ENCODE measurements around the gene DIAPH2.

DIAPH2 gene

GRCh38 chrX:97315939-97316338 lies 631.3 kb downstream of the DIAPH2 start:
- no peak for DNase-seq

DNA sequence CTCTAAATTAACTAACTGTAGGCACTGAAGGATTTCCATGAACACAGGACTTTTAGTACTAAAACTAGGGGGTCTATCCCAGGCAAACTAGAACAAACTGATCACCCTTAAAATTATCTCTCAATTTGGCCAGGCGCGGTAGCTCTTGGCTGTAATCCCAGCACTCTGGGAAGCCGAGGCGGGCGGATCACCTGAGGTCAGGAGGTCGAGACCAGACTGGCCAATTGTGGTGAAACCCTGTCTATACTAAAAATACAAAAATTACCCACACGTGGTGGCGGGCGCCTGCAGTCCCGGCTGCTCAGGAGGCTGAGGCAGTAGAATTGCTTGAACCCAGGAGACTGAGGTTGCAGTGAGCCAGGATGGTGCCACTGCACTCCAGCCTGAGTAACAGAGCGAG lies 635.7 kb downstream of the DIAPH2 start:
- DNase-seq, result no peak

- no peak for DNase-seq
These were observed 637.8 kb downstream of the DIAPH2 start for GRCh38 chrX:97322401-97322800.

DNA sequence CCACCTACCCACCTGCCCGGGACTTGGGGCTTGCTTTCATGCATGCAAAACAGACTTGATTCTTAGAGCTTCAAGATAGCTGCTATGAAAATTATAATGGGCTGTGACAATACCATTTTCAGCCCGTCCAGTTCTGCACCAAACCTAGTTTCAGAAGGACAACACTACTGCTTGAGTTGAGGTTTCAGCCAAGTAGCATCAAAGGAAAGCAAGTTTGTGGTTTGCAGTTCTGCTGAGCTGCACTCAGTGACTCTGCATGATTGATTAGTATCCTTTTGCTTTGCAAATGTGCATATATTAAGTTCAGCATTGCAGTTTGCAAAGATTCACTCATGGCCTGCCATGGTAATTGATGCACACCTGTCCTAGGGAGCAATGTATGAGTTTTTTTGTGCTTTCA lies 641.8 kb downstream of the DIAPH2 start:
- no peak for DNase-seq

GRCh38 chrX:97328853-97329390 lies 644.3 kb downstream of the DIAPH2 start:
- DNase-seq, result no peak

- DNase-seq, result no peak
These were observed 645.5 kb downstream of the DIAPH2 start for GRCh38 chrX:97330151-97330550.

GRCh38 chrX:97332963-97333362 lies 648.3 kb downstream of the DIAPH2 start:
- DNase-seq, result no peak

GRCh38 chrX:97334850-97335249 lies 650.2 kb downstream of the DIAPH2 start:
- DNase-seq, result no peak

- no peak for DNase-seq
These were observed 660.1 kb downstream of the DIAPH2 start for GRCh38 chrX:97344724-97345123.

- DNase-seq, result no peak
These were observed 674.3 kb downstream of the DIAPH2 start for GRCh38 chrX:97358941-97359340.

DNA sequence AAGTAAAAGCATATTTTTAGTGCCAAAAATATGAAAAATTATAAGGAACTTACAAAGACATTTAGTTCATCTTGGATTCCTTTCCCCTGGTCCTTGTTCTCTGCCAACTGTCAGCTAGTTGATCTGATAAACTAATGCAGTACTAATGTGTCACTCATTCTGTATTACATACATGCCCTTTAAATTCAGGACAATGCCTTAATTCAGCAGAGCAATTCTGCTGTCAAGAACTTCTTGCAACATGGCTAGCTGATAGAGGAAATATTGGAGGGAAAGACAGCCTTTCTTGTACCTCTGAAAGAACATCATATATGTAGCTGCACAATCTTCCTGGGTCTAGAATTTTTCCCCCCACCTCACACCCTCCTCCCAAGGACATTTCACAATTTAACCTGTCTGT lies 679.2 kb downstream of the DIAPH2 start:
- DNase-seq, result no peak

DNA sequence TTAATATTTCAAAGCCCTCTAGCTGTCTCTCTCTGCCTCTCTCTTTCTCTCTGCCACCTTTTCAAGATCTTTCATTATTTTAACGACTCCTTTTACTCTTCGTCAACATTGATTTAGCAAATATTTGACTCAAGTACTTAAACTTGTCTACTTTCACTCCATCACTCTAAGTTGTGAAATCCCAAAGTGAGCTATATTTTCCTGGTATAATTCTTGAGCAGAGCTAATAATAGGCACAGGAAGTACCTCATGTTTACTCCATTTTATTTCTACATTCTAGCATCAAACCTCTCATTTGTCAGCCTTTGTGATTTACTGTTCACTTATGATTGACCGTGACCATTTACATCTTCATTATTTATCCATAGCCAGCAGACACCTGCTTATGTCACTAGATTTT lies 681.6 kb downstream of the DIAPH2 start:
- no peak for DNase-seq

DNA sequence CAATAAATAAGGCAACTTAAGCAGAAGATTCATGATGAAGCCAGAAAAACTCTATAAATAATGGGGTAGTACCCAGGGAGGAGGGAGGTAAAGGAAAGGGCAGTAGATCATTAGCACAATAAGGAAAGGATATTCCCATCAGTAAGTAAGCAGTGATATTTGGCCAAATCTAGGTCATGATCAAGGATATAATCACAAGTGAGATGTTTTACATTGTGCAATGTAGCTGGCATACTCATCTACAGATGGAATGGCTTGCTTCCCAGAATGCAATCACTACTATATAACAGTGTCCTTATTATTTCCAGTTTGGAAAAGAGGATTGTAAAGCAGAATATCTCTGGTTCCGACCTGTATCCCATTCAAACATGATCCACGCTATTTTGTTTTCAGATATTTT lies 682.5 kb downstream of the DIAPH2 start:
- DNase-seq, result no peak

DNA sequence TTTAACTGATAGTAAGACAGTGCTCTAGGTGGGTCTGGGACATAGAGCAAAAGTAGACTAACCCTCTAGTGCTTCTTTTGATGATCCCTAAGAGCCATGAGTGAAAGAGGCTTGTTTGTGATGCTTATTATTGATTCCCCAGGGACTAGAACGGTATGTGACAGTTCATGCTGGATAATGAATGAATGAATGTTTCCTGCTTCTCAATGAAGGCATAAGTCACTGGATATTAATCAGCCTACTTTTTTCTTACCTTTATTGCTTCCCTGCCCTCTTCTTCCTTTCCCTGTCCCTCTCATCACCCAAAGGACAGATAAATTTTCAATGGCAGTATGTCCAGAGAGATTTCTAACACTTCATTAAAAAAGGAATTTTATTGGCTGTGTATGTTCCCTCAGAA lies 685.3 kb downstream of the DIAPH2 start:
- DNase-seq, result no peak

GRCh38 chrX:97372001-97372766 lies 687.5 kb downstream of the DIAPH2 start:
- no peak for DNase-seq

- no peak for DNase-seq
These were observed 689.6 kb downstream of the DIAPH2 start for GRCh38 chrX:97374266-97374665.

GRCh38 chrX:97380200-97380599 lies 695.6 kb downstream of the DIAPH2 start:
- DNase-seq, result no peak

GRCh38 chrX:97384685-97385084 lies 700.0 kb downstream of the DIAPH2 start:
- no peak for DNase-seq

DNA sequence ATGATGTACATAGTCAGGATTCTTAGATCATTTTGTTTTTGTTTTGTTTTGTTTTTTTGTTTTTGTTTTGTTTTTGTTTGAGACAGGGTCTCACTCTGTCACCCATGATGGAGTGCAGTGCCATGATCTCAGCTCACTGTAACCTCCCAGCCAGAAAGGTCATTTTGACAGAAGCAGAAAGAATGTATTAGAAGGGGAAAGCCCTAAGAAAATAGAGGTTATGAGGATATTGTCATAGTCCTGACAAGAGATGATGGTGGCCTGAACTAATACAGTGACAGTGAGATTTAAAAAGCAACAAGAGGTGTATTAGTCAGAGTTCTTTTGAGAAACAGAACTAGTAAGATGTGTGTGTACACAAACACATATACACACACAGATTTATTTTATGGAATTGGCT lies 702.4 kb downstream of the DIAPH2 start:
- DNase-seq, result no peak

- no peak for DNase-seq
These were observed 705.1 kb downstream of the DIAPH2 start for GRCh38 chrX:97389761-97390192.

DNA sequence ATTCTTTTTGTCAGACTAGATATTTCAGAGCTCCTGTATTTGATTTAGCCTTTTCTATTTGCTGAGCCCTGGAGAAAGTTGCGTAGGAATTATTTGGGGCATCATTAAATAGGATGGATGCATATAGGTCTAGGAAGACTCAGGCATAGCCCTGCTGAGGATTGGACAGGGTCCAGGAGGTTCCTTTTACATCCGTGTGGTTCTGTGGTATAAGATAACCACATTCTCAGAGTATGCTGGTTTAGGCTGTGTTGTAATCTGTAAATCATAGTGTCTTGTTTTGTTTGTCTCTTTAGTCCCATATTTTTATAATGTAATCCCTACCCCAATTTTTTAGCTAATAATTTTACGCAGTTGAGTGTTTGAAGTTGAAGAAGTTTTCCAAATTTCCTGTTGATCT lies 712.7 kb downstream of the DIAPH2 start:
- no peak for DNase-seq

DNA sequence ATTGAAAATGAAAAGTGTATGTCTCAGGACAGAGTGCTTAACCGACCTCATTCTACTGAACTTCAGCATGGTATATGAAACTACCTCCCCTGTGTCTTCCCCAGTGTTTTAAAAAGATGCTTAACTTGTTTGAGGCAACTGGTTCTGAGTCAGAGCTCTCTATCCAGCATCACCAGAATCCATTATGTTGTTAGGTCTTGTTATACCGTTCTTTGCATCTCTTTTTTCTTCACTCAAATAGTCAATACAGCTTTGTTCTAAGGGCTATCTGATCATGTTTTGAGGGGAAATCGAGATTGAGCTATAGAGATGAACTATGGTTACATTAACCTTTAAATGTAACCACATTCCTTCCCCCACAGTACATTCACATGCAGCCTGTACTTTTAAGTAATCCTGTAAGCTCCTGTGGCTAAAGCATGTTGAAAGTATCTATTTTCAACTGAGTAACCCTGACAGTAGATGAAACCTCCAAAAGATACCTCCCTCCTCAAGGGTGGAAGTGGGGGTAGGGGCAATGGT lies 713.4 kb downstream of the DIAPH2 start:
- DNase-seq, result no peak

- DNase-seq, result no peak
These were observed 714.8 kb downstream of the DIAPH2 start for GRCh38 chrX:97399400-97399799.

- no peak for DNase-seq
These were observed 715.9 kb downstream of the DIAPH2 start for GRCh38 chrX:97400492-97400891.

DNA sequence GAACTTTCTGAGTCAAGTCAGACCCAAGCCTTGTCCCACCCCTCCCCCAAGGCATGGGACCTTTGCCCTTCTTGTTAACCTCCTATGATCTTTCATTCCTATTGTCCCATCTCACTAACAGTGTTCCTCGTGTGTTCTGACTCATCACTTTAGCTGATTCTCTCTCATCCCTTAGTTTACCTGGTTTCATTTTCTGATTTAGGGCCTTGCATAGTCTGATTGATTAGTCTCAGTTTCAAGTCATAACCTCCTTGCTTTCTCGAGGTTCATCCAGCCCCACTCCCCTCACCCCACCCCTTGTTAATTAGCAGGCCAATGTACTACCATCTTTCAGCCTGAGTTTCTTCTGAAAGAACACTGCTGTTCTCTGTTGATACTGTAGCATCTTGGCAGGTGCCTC lies 716.5 kb downstream of the DIAPH2 start:
- DNase-seq, result no peak
